ENCODE data around the gene ABCA4. TPM values are rescaled to one million over a fixed set of nuclear protein-coding genes. Genes with fewer than 3 reads are reported as not detected.
"Not testable (repeated sequence)": the region's sequence is repeated elsewhere in the genome, so short reads cannot be mapped to it uniquely, and the experiment has no call there.

The ABCA4 gene
- total RNA-seq, result not detected

DNA sequence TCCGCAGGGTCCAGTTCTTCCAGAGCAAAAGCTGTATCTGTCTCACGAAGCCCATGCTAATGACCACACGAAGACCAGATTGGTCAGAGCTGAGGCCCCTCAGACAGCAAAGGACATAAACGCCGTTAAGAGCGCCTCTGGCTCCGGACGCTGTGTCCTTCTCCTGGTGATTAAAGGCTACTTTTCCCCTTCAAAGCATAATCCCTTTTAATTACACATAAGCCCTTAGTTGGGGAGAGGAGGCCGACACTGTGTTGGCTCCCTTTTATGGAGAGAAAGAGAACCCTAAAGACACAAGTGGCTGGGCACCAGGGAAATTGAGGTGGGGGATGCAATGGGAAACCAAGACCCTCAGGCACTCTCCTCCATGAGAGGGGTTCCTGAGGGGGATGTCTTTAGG is at the start of gene ABCA4:
TSS of gene ABCA4 (minus strand) at position 158 of the 400 bp plus-strand sequence. CDS start at position 55, 103 bp downstream.
- ChIA-PET POLR2A (no interaction called here), CTCF (no interaction called here)

DNA sequence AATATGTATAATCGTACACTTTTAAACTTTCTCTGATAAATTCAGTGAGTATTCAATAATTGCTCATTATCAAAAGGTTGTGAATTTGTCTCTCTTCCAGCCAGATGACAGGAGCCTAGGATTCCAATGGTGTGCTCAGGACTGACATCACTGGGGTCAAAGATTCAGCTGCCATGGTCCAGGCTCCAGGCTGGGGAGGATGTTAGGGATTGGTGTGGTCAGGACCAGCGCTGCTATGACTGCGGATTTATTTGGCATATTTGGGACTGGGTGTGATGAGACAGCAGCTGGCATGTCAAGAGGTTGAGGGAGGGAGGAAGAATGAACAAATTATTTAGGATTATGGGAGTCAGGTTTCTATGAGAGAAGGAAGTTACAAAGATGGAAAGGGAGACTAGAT is 48.2 kb upstream of the ABCA4 start:
- ChIA-PET POLR2A (no interaction called here), CTCF (interaction anchor here (0.5 kb wide), 1 partner anchor 9 kb away, joined by 5 read pairs; no protein-coding TSS in a partner anchor)

DNA sequence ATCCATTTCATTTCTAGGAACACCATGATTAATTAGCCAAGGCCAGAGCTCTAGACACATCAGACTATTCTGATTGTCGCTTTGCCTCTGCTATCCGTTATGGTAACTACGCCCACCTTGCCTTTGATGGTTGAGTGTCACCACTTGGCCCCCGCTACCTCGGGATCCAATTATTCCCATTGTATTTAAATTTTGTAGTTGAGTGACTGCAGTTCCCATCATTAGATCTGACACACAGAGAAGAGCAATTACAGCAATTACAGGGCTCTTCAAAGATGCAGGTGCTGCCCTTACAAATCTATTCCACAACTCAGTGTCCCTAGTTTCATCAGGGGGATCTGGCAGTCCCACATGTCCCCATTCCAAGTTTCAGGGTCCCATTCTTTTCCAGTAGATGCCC is 44.9 kb upstream of the ABCA4 start:
- POLR2A ChIA-PET, result no interaction called here
- CTCF ChIA-PET, result no interaction called here

DNA sequence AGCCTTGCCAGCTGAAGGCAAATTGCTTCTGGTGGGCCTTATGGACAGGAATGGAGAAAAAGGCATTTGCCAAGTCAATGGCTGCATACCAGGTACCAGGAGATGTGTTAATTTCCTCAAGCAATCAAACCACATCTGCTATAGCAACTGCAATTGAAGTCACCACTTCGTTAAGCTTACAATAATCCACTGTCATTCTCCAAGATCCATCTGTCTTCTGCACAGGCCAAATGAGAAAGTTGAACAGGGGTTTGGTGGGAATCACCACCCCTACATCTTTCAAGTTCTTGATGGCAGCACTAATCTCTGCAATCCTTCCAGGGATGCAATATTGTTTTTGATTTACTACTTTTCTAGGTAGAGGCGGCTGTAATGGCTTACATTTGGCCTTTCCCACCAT is 43.9 kb upstream of the ABCA4 start:
- CTCF ChIA-PET, POLR2A ChIA-PET: not testable (repeated sequence)

DNA sequence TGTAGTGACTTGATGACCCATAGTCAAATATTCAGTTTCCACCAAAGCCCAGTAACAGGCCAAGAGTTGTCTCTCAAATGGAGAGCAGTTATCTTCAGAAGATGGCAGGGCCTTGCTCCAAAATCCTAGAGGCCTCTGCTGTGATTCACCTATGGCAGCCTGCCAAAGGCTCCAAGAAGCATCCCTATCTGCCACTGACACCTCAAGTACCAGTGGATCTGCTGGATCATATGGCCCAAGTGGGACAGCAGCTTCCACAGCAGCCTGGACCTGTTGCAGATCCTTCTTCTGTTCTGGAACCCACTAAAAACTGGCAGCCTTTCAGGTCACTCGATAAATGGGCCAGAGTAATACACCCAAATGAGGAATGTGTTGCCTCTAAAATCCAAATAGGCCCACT is 43.2 kb upstream of the ABCA4 start:
- CTCF ChIA-PET, POLR2A ChIA-PET: not testable (repeated sequence)

- CTCF ChIA-PET, result not testable (repeated sequence)
These were observed 42.3 kb upstream of the ABCA4 start for GRCh38 chr1:94163249-94163648.

GRCh38 chr1:94160811-94161210 is 39.9 kb upstream of the ABCA4 start:
- ChIA-PET CTCF (no interaction called here), POLR2A (no interaction called here)

More at GRCh38 chr1:94163249-94163648, 42.3 kb upstream of the ABCA4 start:
- POLR2A ChIA-PET, result not testable (repeated sequence)

GRCh38 chr1:94156096-94156625 is 35.2 kb upstream of the ABCA4 start:
- CTCF ChIA-PET, result interaction anchor here (0.7 kb wide), 1 partner anchor 174 kb away, joined by 3 read pairs; no protein-coding TSS in a partner anchor
- POLR2A ChIA-PET, result no interaction called here

- CTCF ChIA-PET, result no interaction called here
- POLR2A ChIA-PET, result no interaction called here
These were observed 34.0 kb upstream of the ABCA4 start for GRCh38 chr1:94154989-94155388.

DNA sequence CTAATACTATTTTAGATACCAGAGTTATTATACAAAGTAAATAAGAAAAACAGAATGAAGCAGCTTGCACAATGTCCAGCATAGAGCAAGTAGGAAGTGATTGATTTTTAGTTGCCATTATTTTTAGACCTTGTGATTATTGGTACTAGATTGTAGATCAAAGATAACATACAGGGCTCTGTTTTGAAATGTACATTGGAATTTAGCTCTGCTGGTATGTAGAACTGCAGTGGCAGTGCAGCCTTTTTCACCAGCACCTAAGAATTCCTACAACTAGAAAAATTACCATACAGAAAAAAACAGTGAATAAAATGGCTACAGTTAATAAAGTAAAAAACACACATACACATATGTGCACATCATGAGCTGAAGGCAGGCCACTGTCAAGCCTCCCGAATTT is 32.2 kb upstream of the ABCA4 start:
- CTCF ChIA-PET, result no interaction called here
- POLR2A ChIA-PET, result no interaction called here

DNA sequence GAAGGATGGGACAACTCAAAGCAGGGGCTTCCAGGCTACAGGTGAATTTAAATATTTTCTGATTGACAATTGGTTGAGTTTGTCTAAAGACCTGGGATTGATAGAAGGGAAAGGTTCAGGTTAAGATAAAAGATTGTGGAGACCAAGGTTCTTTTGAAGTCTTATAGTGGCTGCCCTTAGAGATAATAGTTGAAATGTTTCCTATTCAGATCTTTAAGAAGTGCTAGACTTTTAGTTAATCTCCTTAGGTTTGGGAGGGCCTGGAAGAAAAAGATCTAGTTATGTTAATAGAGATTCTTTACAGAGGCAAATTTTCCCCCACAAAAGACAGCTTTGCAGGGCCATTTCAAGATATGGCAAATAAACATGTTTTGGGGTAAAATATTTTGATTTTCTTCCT is 28.2 kb upstream of the ABCA4 start:
- POLR2A ChIA-PET, CTCF ChIA-PET: not testable (repeated sequence)

DNA sequence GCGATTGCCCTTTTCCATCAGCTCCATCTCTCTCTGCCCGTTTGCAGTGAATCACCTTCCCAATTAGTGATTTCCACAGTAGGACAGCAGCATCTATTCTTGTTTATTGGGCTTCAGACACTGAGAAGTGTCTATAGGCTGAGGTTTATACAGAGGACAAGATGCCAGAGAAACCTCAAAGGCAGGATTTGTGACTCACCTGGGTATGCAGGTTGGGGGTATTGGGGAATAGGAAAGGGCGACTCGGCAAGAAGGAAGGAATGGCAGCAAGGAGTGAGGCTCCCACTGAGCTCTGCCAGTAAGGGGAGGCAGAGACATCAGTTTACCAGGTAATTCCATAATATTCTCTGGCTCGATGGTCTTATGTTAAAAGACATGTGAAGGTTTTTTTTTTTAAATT is 25.3 kb upstream of the ABCA4 start:
- CTCF ChIA-PET, result no interaction called here
- POLR2A ChIA-PET, result no interaction called here

GRCh38 chr1:94144836-94145235 is 23.9 kb upstream of the ABCA4 start:
- POLR2A ChIA-PET, result no interaction called here
- CTCF ChIA-PET, result no interaction called here

DNA sequence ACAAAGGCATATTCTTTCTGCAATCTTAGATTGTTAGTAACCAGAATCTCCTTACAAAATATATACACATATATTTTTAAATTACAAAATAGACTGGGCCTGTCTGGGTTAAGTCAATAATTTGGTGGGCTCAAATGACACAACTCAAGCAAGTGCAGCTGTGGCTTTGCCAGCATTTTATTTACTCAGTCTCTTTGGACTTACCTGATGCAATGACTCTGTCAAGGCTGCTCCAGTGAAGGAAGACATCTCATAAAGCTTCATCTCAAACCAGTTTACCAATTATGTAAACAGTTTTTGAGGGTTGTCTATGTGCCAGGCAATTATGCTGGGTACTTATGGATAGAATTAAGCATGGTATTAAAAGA is 22.8 kb upstream of the ABCA4 start:
- POLR2A ChIA-PET, result no interaction called here
- CTCF ChIA-PET, result no interaction called here

- POLR2A ChIA-PET, result no interaction called here
- CTCF ChIA-PET, result no interaction called here
These were observed 22.3 kb upstream of the ABCA4 start for GRCh38 chr1:94143173-94143808.

DNA sequence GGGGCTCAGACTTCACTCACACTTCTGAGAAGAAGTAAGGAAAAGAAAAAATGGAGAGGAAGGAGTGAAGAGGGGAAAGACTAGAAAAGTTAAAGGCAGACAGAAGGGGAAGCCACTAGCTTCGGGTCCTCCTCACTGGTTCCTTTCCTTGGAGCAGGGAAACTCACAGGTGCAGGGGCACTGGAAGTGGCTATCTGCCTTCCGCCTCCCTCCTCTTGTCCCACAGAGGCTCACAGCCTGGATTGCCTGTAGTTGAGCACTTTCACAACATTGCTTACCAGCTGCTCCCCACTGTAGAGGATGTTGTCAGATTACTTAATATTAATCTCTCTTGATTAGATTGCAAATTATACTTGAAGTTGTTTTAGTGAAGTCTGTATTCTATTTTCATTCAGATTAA is 21.6 kb upstream of the ABCA4 start:
- CTCF ChIA-PET, result no interaction called here
- POLR2A ChIA-PET, result no interaction called here

- ChIA-PET CTCF (no interaction called here), POLR2A (no interaction called here)
These were observed 21.1 kb upstream of the ABCA4 start for GRCh38 chr1:94142022-94142421.

- POLR2A ChIA-PET, result no interaction called here
- CTCF ChIA-PET, result no interaction called here
These were observed 11.2 kb upstream of the ABCA4 start for GRCh38 chr1:94132111-94132510.

- ChIA-PET POLR2A (no interaction called here), CTCF (no interaction called here)
These were observed 10.1 kb upstream of the ABCA4 start for GRCh38 chr1:94130851-94131595.

- POLR2A ChIA-PET, result no interaction called here
These were observed 5.7 kb upstream of the ABCA4 start for GRCh38 chr1:94126651-94127050.

GRCh38 chr1:94125551-94126514 is 4.9 kb upstream of the ABCA4 start:
- CTCF ChIA-PET, result no interaction called here
- POLR2A ChIA-PET, result no interaction called here

More at GRCh38 chr1:94126651-94127050, 5.7 kb upstream of the ABCA4 start:
- CTCF ChIA-PET, result no interaction called here

Measured in activated CD8-positive, alpha-beta memory T cell treated with anti-CD3 and anti-CD28 coated beads for 36 hours (primary cell).